HepG2 (cell line): ENCODE data around the gene ATP11A.

Experiments
- CHCHD3 ChIP-seq: sonication (generic); formaldehyde crosslinking; IDR thresholded peaks from 2 replicates; pipeline ENCODE4 v1.8.0; 2022; ENCODE audit warnings: mild to moderate bottlenecking, missing genetic modification reagents, moderate library complexity
- CTCF ChIP-seq: sonication (generic); formaldehyde crosslinking; IDR thresholded peaks from 2 replicates; pipeline ENCODE4 v1.5.0; 2020; ENCODE audit warnings: mild to moderate bottlenecking, missing genetic modification reagents, moderate library complexity
- DPF2 ChIP-seq: sonication (generic); formaldehyde crosslinking; IDR thresholded peaks from 2 replicates; pipeline ENCODE4 v1.4.0; 2020; ENCODE audit warnings: mild to moderate bottlenecking, low read depth, missing genetic modification reagents, borderline replicate concordance
- KLF16 ChIP-seq, 2 experiments: sonication (generic) in 1 of 2; formaldehyde crosslinking in 1 of 2; IDR thresholded peaks; 2 replicates each; pipeline versions ENCODE4 v1.6.1 to v1.8.0; 2016 to 2023; ENCODE audit warnings: missing genetic modification reagents in 2 of 2, missing compliant biosample characterization in 1 of 2
- NPAS2 ChIP-seq: sonication (generic); formaldehyde crosslinking; IDR thresholded peaks from 2 replicates; pipeline ENCODE4 v1.8.0; 2022; ENCODE audit warnings: mild to moderate bottlenecking, missing genetic modification reagents, borderline replicate concordance
- POLR2A ChIP-seq, 2 experiments: IDR thresholded peaks; 2 replicates each; pipeline ENCODE4 v1.6.1; 2011; ENCODE audit warnings: low read depth in 2 of 2, low read length in 2 of 2, mild to moderate bottlenecking in 1 of 2, moderate library complexity in 1 of 2; ENCODE audit not compliant: insufficient read depth in 1 of 2
- REST ChIP-seq, 2 experiments: IDR thresholded peaks; 2 replicates each; pipeline ENCODE4 v1.6.1; 2011 to 2012; ENCODE audit warnings: low read length in 2 of 2, borderline replicate concordance in 1 of 2, low read depth in 1 of 2, mild to moderate bottlenecking in 1 of 2, moderate library complexity in 1 of 2
- TEF ChIP-seq: sonication (generic); formaldehyde crosslinking; IDR thresholded peaks from 2 replicates; pipeline ENCODE4 v1.5.0; 2020; ENCODE audit warnings: missing genetic modification reagents
- UBTF ChIP-seq: sonication (generic); formaldehyde crosslinking; IDR thresholded peaks from 2 replicates; pipeline ENCODE4 v1.4.0; 2020; ENCODE audit warnings: mild to moderate bottlenecking, missing genetic modification reagents
- ZBTB49 ChIP-seq: sonication (generic); formaldehyde crosslinking; IDR thresholded peaks from 2 replicates; pipeline ENCODE4 v1.4.0; 2020; ENCODE audit warnings: missing genetic modification reagents, borderline replicate concordance
- ZFX ChIP-seq: sonication (generic); formaldehyde crosslinking; IDR thresholded peaks from 2 replicates; pipeline ENCODE4 v1.4.0; 2020; ENCODE audit warnings: mild to moderate bottlenecking, low read depth, missing genetic modification reagents, moderate library complexity
- ZNF160 ChIP-seq: sonication (generic); formaldehyde crosslinking; IDR thresholded peaks from 2 replicates; pipeline ENCODE4 v1.8.0; 2022; ENCODE audit warnings: mild to moderate bottlenecking, inconsistent platforms, missing genetic modification reagents
- TF ChIP-seq, protein P1 (sequence below): sonication (generic); formaldehyde crosslinking; IDR thresholded peaks from 2 replicates; pipeline ENCODE4 v1.5.0; 2020; ENCODE audit warnings: missing genetic modification reagents, mild to moderate bottlenecking, borderline replicate concordance

- no peak for TF ChIP-seq DPF2
- no peak for TF ChIP-seq CHCHD3 (CRISPR knock-in tag)
- TF ChIP-seq CTCF: no peak
- TF ChIP-seq NPAS2: no peak
- TF ChIP-seq UBTF (CRISPR knock-in tag): no peak
- TF ChIP-seq ZFX (CRISPR knock-in tag): no peak
- no peak for TF ChIP-seq TEF (CRISPR knock-in tag)
- TF ChIP-seq KLF16 (CRISPR knock-in tag; IDR thresholded peaks at IDR 0.05): no peak
- no peak for TF ChIP-seq POLR2A (IDR thresholded peaks at IDR 0.05; ENCODE audit: insufficient read depth in 1 of 2, low read depth in 2 of 2, low read length in 2 of 2)
- TF ChIP-seq, protein P1, sequence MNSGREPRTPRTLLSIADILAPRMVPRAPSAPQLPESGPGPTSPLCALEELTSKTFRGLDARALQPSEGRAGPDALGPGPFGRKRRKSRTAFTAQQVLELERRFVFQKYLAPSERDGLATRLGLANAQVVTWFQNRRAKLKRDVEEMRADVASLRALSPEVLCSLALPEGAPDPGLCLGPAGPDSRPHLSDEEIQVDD (CRISPR knock-in tag): no peak
- no peak for TF ChIP-seq ZNF160
- TF ChIP-seq ZBTB49 (CRISPR knock-in tag): no peak
- no peak for TF ChIP-seq REST (IDR thresholded peaks at IDR 0.05; ENCODE audit: borderline replicate concordance in 1 of 2, low read depth in 1 of 2, low read length in 2 of 2)
Measured at GRCh38 chr13:112828756-112829155, 138.9 kb downstream of the ATP11A start.
